Measurements from ENCODE around the gene TPST2.

Gene TPST2

DNA sequence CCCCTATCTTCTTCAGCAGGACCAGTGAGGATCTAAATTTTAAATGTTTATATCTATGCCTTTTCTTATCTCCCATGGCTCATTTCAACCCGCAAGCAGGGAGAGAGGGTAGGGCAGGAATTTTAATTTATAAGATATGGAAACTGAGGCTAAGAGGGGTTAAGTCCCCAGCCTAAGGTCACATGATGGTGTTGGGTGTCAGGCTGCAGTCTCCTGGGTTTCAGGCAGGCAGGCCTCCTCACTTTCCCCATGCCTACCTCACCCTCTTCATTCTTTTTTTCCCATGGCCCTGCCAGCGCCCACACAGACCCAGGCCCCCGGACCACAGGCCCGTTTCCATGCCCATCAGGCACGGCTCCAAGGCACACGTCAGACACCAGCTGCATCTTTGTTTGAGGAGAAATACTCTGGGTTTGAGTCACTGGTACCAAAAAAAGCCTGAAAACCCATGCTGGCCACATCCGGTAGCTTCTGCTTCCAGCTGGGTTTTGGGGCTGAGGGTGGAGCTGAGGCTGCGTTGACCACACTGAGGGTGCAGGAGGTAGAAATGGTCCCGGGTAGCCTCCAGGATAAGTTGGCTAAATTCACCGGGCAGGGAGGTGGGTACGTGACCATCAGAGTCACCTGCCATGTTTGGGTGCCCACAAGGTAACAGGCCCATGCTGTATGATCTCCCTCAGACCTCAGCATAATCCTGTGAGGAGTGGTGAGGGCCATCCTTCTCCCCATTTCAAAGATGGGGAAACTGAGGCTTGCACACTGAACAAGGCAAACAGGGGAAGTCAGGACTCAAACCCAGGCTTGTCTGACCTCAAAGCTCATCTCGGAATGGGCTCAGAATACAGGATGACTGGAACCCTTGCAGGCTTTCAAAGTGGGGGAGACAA is 20.4 kb upstream of the TPST2 start:
- DNase-seq = peak; percentile 83

DNA sequence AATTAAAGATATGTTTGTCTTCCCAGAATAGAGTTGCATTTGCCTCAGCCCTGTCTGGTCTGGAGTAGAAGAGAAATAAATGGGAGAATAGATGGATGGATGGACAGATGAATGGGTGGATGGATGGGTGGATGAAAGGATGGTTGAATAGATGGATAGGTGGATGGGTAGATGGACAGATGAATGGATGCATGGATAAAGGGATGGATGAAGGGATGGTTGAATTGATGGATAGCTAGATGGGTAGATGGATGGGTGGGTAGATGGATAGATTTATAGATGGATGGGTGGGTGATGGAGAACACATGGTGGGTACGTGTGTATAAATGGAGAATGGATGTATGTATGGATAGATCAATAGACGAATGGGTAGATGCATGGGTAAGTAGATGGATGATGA is 19.4 kb upstream of the TPST2 start:
- DNase-seq = no peak

DNA sequence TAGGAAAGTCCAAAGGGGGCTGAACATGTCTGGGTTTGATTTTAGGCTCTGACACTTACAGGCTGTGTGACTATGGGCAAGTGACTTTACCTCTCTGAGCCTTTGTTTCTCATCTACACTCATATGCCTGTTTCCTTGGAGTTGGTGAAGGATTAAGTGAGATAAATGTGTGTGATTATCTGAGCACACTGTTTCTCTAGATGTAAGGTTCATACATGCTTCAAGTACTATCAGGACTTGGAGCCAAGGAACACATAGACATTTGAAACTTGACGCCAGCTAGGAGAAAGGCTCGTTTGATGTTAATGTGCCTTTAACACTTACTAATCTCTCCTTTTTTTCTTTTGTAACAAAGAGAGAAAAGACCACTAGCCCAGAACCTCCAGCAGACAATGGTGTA is 18.2 kb upstream of the TPST2 start:
- no peak for DNase-seq

DNA sequence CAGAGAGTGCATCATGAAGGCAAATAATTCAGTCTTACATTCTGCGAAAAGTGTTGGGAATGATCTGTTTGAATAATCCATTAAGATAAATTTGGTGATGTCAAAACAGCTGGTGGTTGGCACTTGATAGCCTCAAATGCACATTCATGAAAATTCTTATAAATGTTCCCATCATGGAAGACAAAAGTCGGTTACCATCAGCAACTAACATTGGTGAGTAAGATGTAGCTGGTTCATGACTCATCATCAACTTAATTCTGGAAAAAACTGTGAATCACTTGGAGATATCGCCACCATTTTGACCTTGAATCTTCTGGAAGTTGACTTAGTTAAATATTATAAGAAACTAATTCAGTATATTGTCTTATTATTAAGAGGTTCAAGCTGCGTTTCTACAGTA is 16.7 kb upstream of the TPST2 start:
- DNase-seq = peak; percentile 59

DNA sequence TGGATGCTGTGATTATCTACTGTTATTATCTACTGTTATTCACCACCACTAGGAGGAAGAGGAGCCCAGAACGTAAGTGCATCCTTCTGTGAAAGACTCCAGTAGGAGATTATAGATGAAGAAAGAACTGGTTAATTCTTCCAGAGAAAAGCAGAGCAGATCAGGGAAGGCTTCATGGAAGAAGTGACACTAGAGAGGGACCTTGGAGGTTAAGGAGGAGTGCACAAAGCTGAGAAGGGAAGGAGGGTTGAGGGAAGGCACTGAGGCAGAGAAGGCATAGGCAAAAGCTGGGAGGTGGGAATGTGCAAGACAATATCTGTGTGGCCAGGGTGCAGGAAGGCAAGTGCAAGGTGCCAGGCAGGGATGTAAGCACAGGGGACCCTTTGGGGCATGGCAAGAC is 14.4 kb upstream of the TPST2 start:
- no peak for DNase-seq

DNA sequence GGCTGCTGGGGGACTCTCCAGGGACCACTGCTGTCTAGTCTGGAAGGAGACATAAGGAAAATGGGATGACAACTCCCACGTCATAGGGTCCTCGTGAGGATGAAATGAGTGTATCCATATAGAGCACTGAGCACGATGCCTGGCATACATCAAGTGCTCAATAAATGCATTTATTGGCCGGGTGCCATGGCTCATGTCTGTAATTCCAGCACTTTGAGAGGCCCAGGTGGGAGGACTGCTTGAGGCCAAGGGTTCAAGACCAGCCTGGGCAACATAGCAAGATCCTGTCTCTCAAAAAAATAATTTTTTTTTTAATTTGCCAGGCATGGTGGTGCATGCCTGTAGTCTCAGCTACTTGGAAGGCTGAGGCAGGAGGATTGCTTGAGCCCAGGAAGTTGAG is 12.2 kb upstream of the TPST2 start:
- DNase-seq = no peak

DNA sequence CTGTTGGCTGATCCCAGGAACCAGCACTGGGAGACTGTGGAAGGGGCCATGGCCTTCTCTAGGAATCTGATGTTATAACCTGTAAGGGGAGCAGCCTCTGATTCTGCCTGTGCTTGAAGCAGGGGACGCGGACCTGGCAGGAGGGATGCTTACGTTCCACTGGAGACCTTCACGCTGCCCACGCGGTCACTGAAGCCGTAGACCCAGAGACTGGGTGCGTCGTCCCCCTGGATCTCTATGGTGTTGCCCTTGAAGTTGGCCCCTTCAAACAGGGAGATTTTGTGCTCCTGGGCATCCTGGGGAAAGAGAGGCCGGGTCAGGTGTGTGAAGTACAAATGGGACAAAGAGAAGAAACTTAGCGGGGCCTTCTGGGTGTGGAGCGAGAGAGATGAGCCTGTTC is 11.8 kb upstream of the TPST2 start:
- DNase-seq = no peak

DNA sequence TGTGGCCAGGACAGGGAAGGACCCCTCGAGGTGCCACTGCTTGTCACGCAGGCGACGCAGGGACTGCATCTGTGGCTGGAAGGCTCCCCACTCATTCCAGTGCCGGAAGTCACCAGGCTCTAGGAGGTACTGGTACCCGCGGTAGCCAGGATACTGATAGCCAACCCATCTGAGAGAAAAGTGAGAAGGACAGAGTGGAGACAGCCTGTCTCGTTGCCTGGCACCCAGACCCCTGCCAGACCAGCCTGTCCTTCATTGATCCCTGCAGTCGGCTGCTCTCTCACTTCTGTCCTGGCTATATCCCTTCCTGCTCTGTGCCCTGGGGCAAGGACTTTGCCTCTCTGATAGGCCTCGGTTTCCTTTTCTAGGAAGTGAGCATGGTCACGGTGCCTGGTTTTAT is 9.6 kb upstream of the TPST2 start:
- no peak for DNase-seq

DNA sequence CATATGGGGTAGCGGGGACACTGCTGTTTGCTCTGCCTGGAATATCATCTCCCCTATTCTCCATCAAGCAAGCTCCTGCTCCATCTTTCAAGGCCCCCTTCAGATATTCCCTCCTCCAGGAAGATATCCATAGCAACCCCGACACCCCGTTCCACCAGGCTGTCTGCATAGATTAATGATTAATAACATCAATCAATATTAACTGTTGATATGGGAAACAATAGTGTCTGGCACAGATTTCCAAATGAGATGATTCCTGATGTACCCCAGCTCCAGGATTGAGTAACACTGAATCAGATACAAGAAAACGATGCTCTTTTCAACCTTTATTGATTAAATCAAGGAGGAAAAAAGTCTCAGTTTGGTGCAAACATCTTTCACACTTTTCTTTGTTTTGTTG is 7.5 kb upstream of the TPST2 start:
- DNase-seq = no peak

DNA sequence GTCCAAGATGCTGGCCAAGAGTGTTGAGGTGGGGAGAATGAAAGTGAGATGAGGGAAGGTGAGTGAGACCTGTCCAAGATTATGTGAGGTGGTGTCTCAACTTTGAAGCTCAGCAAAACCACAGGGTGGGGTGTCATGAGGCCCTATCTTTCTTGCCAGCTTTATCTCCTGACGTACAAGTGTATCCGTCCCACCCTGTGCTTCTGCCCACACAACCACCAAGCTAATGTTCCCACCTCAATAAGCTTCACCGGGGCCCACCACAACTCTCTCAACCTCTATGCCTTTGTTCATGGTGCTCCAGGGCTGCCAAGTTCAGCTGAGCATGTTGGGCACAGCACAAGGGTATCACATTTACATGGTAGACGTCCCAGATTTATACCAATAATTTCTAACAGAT is 7.1 kb upstream of the TPST2 start:
- no peak for DNase-seq

DNA sequence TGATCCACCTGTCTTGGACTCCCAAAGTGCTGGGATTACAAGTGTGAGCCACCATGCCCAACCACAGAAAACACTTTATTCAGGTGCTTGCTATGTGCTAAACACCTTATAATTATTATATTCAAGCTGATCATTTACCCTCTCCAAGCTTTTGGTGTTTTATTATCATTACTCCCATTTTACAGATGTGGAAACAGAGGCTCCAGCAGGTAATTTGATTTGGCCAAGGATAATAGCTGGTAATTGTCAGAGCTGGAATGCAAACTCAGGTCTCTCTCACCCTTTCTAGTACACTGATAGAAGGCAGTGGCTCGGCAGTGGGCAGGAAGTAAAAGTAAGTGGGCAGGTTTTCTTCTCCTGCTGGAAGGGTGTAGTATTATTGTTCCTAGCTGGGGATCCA is 3.8 kb upstream of the TPST2 start:
- no peak for DNase-seq

DNA sequence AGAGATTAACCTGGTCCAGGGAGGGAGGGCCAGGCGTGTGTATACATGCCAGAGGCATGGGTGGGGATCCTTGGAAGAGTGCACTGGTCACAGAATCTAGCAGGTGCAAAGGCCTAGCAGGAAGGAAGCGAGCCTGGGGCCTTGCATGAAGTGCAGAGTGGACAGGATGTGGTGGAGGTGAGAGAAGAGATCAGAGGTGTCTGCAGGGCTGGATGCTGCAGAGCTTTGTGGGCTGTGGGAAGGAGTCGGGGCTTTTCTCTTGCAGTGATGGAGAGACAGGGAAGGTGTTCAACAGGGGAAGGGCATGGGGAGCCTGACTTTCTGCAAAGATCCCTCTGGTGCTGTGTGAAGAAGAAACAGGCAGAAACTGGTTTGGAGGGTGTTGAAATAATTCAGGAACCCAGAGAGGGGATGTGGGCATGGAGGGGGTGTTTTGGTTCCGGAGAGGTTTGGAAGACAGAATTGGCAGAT is 2.5 kb upstream of the TPST2 start:
- no peak for DNase-seq

DNA sequence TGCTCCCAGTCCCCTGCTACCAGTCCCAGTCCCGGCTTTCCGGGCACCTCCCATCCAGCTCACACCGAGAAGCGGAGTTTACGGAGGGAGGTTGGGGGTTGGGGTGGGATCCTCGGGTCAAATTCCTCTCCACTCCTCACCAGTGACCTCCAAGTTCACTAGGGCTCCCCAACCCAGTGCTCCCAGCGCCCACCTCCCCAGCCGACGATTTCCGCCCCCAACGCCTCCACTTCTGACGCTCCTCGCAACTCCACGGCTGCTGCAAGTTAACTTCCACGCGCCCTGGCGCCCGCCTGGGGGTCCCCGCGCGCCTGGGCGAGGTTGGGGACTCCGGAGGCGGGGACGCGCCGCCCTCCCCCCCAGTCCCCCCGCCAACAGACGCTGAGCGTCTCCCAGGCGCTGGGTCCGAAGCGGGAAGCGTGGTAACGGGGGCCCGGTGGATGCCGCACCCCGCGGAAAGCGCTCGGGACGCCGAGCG is 526 bp downstream of the TPST2 start:
- peak; percentile 32 for DNase-seq

DNA sequence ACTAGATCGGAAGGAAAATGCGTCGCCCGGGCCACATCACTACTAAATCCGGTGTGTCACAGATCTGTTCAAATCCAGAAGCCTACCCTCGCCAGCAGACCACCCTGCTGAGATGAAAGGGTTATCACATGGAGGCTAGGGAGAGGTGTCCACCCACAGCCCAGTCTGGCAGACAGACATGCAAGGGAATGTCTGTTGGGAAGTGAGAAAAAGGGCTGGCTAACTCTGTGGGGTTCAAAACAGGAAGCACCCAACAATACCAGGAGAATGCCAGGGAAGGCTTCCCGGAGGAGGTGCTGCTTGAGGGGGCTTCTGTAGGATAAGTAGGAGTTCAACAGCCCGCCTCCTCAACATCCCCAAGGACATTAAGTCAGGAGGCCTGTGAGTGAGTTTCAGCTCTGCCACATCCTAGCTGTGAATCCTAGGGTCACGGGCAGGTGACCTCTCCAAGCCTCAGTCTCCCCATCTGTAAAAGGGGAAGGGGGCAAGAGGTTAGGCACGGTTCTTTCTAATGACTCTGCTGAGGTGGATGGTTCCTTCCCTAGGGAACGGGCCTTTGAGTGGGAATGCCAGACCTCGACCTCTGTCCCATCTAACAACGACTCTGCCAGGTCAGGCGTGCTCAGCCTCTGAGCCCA is 1.1 kb downstream of the TPST2 start:
- DNase-seq = no peak

DNA sequence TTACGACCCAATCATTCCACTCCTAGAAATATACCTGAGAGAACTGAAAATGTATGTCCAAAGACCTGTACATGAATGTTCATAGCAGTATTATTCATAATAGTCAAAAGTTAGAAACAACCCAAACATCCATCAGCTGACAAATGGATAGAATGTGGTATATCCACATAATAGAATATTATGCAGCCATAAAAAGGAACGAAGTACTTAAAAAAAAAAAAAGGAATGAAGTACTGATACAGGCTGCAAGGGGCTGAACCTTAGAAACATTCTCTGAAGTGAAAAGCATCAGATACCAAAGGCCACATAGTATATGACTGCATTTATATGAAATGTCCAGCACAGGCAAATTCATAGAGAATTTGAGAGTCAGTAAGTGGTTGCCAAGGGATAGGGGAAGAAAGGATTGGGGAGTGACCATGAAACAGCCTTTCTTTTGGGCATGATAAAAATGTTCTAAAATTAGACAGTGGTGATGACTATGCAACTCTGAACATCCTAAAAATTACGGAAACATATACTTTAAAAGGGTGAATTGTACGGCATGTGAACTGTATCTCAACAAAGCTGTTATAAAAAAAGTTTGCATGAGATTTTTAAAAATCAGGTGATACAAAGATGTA is 1.8 kb downstream of the TPST2 start:
- peak; percentile 55 for DNase-seq

DNA sequence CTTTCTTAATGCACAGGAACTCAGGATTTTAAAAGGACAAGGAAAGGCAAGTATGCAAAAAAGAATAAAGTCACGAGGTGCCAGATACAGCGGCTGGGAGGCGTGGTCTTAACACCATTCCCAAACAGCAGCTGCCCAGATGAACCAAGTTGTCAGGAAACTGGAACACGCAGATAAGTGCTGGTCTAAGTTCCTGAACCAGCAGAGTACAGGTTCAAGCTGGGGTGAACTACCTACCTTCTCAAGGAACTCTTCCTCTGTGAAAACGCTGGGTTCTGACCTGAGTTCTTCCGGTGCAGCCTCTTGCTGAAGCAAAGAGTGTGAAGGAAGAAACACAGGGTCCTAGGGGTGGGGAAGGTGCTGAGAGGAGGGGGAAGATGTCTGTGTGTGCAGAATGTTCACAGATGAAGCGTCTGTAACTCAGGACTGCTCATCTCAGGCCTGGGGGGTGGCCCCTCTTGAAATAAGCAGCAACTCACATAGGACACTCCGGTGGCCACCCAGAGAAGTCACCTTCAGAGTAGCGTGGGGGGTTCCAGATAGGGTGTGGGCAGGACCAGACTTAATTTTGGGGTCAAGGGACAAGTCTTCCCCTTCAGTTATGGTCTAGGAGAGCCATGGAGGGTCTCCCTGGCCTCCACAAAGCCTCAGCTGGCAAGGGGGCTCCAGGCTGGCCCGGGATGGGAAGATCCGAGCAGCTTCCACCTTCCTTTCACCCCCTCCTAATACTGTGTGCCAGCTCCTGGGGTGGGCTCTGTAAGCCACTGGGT is 3.2 kb downstream of the TPST2 start:
- DNase-seq = no peak

DNA sequence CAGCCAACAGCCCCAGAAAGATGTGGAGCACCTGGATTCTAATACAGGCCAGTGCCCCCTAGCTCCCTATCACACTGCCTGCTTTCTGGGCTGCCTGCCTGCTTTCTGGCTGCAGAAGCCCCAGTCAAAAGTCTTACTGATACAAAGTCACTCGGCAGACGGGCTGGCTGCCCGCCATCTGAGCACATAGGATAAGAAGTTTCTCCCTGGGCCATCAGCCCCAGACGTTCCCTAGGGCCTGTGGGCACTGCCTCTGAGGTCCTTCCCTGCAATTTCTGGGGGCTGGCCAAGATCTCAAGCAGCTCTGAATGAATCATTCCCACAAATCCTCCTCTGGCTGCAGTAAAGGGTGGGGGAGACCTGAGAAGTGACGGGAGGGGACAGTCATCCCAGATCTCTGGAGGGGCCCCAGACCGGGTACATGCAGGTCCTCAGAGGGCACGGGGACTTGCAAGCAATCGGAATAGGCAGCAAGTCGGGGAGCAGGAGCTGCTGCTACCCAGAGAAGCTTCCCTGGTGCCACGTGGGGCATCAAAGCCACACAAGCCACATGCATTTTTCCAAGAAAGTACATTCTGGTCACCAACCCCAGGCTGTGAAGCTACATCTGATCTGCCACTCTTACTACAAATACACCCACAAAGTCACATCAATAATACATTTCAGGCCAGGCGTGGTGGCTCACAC is 4.7 kb downstream of the TPST2 start:
- peak; percentile 93 for DNase-seq

DNA sequence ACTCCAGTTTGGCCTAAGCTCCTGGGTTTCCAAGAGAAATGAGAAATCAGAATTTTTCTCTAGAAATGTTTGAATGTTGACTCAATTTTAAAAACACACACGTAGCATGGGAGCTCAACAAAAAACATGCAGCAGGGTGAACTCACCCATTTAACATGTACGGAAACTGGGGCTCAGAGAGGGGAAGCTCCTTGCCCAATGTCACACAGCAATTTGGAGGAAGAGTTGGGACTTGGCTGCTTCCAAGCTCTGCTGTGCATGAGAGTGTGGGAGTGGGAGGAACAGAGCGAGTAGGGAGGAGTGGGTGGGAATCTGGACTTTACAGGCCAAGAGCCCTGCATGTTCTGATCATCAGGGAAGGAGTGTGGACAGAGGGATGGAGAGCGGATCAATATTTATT is 5.9 kb downstream of the TPST2 start:
- no peak for DNase-seq

DNA sequence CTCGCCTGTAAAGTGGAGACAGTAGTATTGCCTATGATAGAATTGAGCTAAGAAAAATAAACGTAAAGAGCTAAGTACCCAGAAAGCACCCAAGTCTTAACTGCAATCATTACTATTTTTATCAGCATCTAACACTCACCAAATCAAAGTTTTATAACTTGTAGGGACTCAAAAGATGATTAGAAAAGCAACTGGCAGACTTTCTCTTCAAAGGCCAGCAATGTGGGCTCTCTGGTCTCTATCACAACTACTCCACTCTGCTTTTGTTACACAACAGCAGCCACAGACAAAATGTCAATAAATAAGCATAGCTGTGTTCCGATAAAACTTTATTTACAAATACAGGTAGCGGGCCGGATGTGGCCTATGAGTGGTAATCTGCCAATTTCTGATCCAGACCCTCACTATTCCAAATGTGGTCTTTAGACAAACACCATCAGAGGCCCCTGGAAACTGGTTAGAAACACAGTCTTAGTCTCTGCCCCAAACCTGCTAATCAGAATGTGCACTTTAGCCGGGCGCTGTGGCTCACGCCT is 8.2 kb downstream of the TPST2 start:
- DNase-seq = no peak

DNA sequence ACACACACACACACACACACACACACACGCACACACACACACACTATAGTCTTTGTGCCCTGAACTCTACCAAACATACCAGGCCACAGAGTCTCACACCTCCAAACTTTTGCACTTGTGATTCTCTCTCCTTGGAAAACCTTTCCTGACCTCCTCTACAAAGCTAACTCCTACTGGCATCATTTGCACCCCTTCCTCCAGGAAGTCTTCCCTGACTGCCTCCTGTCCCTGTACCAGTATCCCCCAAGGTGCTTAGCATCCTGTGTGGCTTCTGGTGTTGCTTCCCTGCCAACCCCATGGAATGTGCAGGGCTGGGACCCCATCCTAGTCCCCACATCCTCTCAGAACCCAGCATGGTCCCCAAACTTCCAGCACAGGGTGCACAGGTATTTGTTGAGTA is 8.9 kb downstream of the TPST2 start:
- DNase-seq = no peak

DNA sequence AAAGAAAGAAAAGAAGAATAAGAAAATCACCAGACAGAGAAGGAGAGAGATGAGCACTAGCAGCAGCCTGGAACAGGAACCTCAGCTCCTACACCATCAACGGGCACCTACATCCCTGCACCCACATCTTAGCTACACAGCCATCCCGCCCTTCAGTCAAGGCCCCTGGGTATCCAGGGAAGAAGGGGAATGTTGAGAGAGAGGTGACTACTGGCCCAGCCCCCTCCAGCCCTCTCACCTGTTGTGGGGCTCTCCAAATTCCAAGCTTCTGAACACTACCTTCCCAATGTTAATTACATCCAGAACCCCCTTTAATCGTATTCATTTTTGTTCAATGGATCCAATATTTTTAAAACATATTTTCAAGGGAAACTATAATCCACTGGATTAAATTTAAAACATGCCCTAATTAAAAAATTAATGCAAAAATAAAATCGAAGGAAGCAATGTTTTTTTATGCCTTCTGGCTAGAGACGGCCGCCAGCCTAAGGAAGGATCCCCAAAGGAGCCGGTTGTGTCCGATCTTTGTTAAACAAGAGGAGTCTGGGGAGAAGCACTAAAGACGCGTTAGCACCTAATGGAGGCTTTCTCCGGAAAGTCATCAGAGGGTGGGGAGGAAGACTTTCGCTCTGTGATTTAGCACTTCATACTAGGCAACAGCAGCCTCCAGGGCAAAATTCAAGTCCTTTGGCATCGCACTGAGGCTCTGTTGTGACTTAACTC is 9.5 kb downstream of the TPST2 start:
- no peak for DNase-seq

All from fibroblast of skin of right biceps (primary cell).